WTC11 (cell line): ENCODE measurements around the gene PHC3.

Experiments used
- CREB1 ChIP-seq: sonication (generic); formaldehyde crosslinking; IDR thresholded peaks from 2 replicates; pipeline ENCODE4 v1.8.0; 2023; ENCODE audit warnings: mild to moderate bottlenecking, missing genetic modification reagents
- CTCF ChIP-seq: fragments of 200-600 bp; IDR thresholded peaks from 2 replicates; pipeline ENCODE4 v1.8.0; 2022; ENCODE audit warnings: antibody characterized with exemption
- TCF7 ChIP-seq: sonication (generic); formaldehyde crosslinking; IDR thresholded peaks from 2 replicates; pipeline ENCODE4 v1.8.0; 2022; ENCODE audit warnings: mild to moderate bottlenecking, low read depth, missing genetic modification reagents, moderate library complexity
- ZBTB21 ChIP-seq: sonication (generic); formaldehyde crosslinking; IDR thresholded peaks from 2 replicates; pipeline ENCODE4 v1.8.1; 2023; ENCODE audit warnings: mild to moderate bottlenecking, missing genetic modification reagents, borderline replicate concordance

GRCh38 chr3:170144437-170144843, 37.1 kb downstream of the PHC3 start:
- TF ChIP-seq CREB1 (CRISPR knock-in tag) (no peak), CTCF (no peak), ZBTB21 (CRISPR knock-in tag) (no peak), TCF7 (CRISPR knock-in tag) (no peak)
